HEK293 (cell line): ENCODE data around the gene TRAF2.

Experiments used
- GLI4 ChIP-seq: fragments of 450-650 bp; formaldehyde crosslinking; IDR thresholded peaks from 2 replicates; pipeline ENCODE4 v1.5.1; 2016; ENCODE audit warnings: missing biosample characterization, missing genetic modification characterization
- GLIS1 ChIP-seq: fragments of 450-650 bp; formaldehyde crosslinking; IDR thresholded peaks from 2 replicates; pipeline ENCODE4 v1.5.1; 2016; ENCODE audit warnings: missing biosample characterization, missing genetic modification characterization
- KLF9 ChIP-seq: fragments of 450-650 bp; formaldehyde crosslinking; IDR thresholded peaks from 2 replicates; pipeline ENCODE4 v1.5.1; 2016; ENCODE audit warnings: missing biosample characterization, missing genetic modification characterization, low read depth
- SCRT2 ChIP-seq: fragments of 450-650 bp; formaldehyde crosslinking; IDR thresholded peaks from 2 replicates; pipeline ENCODE4 v1.5.1; 2016; ENCODE audit warnings: missing biosample characterization, missing genetic modification characterization
- SP3 ChIP-seq: fragments of 450-650 bp; formaldehyde crosslinking; IDR thresholded peaks from 2 replicates; pipeline ENCODE4 v1.5.1; 2016; ENCODE audit warnings: missing biosample characterization, missing genetic modification characterization
- YY1 ChIP-seq: fragments of 450-650 bp; formaldehyde crosslinking; IDR thresholded peaks from 2 replicates; pipeline ENCODE4 v1.5.1; 2018; ENCODE audit warnings: missing biosample characterization, missing genetic modification characterization
- ZBTB48 ChIP-seq: fragments of 450-650 bp; formaldehyde crosslinking; IDR thresholded peaks from 2 replicates; pipeline ENCODE4 v1.5.1; 2016; ENCODE audit warnings: missing biosample characterization, missing genetic modification characterization
- ZBTB7A ChIP-seq: fragments of 450-650 bp; formaldehyde crosslinking; IDR thresholded peaks from 2 replicates; pipeline ENCODE4 v1.5.1; 2016; ENCODE audit warnings: low read depth, missing biosample characterization, missing genetic modification characterization
- ZFP69B ChIP-seq: fragments of 450-650 bp; formaldehyde crosslinking; IDR thresholded peaks from 2 replicates; pipeline ENCODE4 v1.5.1; 2016; ENCODE audit warnings: missing biosample characterization, missing genetic modification characterization
- ZNF114 ChIP-seq: fragments of 450-650 bp; formaldehyde crosslinking; IDR thresholded peaks from 2 replicates; pipeline ENCODE4 v1.5.0; 2017; ENCODE audit warnings: missing biosample characterization, missing genetic modification characterization
- ZNF138 ChIP-seq: fragments of 450-650 bp; formaldehyde crosslinking; IDR thresholded peaks from 2 replicates; pipeline ENCODE4 v1.5.1; 2016; ENCODE audit warnings: missing biosample characterization, missing genetic modification characterization, borderline replicate concordance
- ZNF140 ChIP-seq: fragments of 450-650 bp; formaldehyde crosslinking; IDR thresholded peaks from 2 replicates; pipeline ENCODE4 v1.5.1; 2016; ENCODE audit warnings: missing biosample characterization, missing genetic modification characterization
- ZNF175 ChIP-seq: fragments of 450-650 bp; formaldehyde crosslinking; IDR thresholded peaks from 2 replicates; pipeline ENCODE4 v1.5.1; 2016; ENCODE audit warnings: missing biosample characterization, missing genetic modification characterization
- ZNF221 ChIP-seq: fragments of 450-650 bp; formaldehyde crosslinking; IDR thresholded peaks from 2 replicates; pipeline ENCODE4 v1.5.1; 2017; ENCODE audit warnings: missing biosample characterization, missing genetic modification characterization, borderline replicate concordance
- ZNF248 ChIP-seq: fragments of 450-650 bp; formaldehyde crosslinking; IDR thresholded peaks from 2 replicates; pipeline ENCODE4 v1.5.1; 2017; ENCODE audit warnings: missing biosample characterization, missing genetic modification characterization
- ZNF266 ChIP-seq: fragments of 450-650 bp; formaldehyde crosslinking; IDR thresholded peaks from 2 replicates; pipeline ENCODE4 v1.5.1; 2016; ENCODE audit warnings: missing biosample characterization, missing genetic modification characterization, low read depth
- ZNF274 ChIP-seq, 2 experiments: fragments of 200-500 bp in 1 of 2; fragments of 450-650 bp in 1 of 2; sonication (Bioruptor generic) in 1 of 2; formaldehyde crosslinking in 1 of 2; IDR thresholded peaks; 2 replicates each; pipeline versions ENCODE4 v1.5.1 to v1.6.1; 2014 to 2016; ENCODE audit warnings: borderline replicate concordance in 1 of 2, inconsistent platforms in 1 of 2, low read length in 1 of 2, missing biosample characterization in 1 of 2, missing genetic modification characterization in 1 of 2
- ZNF350 ChIP-seq: fragments of 450-650 bp; formaldehyde crosslinking; IDR thresholded peaks from 2 replicates; pipeline ENCODE4 v1.5.0; 2017; ENCODE audit warnings: missing biosample characterization, mild to moderate bottlenecking, missing genetic modification characterization
- ZNF391 ChIP-seq: fragments of 450-650 bp; formaldehyde crosslinking; IDR thresholded peaks from 2 replicates; pipeline ENCODE4 v1.5.1; 2016; ENCODE audit warnings: low read depth, missing biosample characterization, missing genetic modification characterization, borderline replicate concordance
- ZNF404 ChIP-seq: fragments of 450-650 bp; formaldehyde crosslinking; IDR thresholded peaks from 2 replicates; pipeline ENCODE4 v1.5.1; 2017; ENCODE audit warnings: missing biosample characterization, missing genetic modification characterization
- ZNF423 ChIP-seq: fragments of 450-650 bp; formaldehyde crosslinking; IDR thresholded peaks from 2 replicates; pipeline ENCODE4 v1.5.1; 2016; ENCODE audit warnings: missing biosample characterization, missing genetic modification characterization
- ZNF549 ChIP-seq: fragments of 450-650 bp; IDR thresholded peaks from 2 replicates; pipeline ENCODE4 v1.5.1; 2018; ENCODE audit warnings: missing biosample characterization, missing genetic modification characterization, mild to moderate bottlenecking, inconsistent platforms, moderate library complexity
- ZNF610 ChIP-seq: fragments of 450-650 bp; formaldehyde crosslinking; IDR thresholded peaks from 2 replicates; pipeline ENCODE4 v1.5.1; 2016; ENCODE audit warnings: missing biosample characterization, missing genetic modification characterization, borderline replicate concordance
- ZNF621 ChIP-seq: fragments of 450-650 bp; formaldehyde crosslinking; IDR thresholded peaks from 2 replicates; pipeline ENCODE4 v1.5.1; 2017; ENCODE audit warnings: missing biosample characterization, missing genetic modification characterization
- ZNF624 ChIP-seq: fragments of 450-650 bp; formaldehyde crosslinking; IDR thresholded peaks from 2 replicates; pipeline ENCODE4 v1.5.1; 2017; ENCODE audit warnings: missing biosample characterization, missing genetic modification characterization
- ZNF664 ChIP-seq: fragments of 450-650 bp; formaldehyde crosslinking; IDR thresholded peaks from 2 replicates; pipeline ENCODE4 v1.5.1; 2016; ENCODE audit warnings: missing biosample characterization, missing genetic modification characterization
- ZNF830 ChIP-seq: fragments of 450-650 bp; IDR thresholded peaks from 2 replicates; pipeline ENCODE4 v1.5.0; 2018; ENCODE audit warnings: missing biosample characterization, missing genetic modification characterization, low read depth, mild to moderate bottlenecking, moderate library complexity
- TF ChIP-seq, protein P1 (sequence below): fragments of 450-650 bp; formaldehyde crosslinking; IDR thresholded peaks from 2 replicates; pipeline ENCODE4 v1.5.1; 2016; ENCODE audit warnings: missing biosample characterization, missing genetic modification characterization
- TF ChIP-seq, protein P2 (sequence below): fragments of 450-650 bp; formaldehyde crosslinking; IDR thresholded peaks from 2 replicates; pipeline ENCODE4 v1.5.1; 2017; ENCODE audit warnings: missing biosample characterization, missing genetic modification characterization
- TF ChIP-seq, protein P3 (sequence below): fragments of 450-650 bp; formaldehyde crosslinking; IDR thresholded peaks from 2 replicates; pipeline ENCODE4 v1.5.1; 2016; ENCODE audit warnings: missing biosample characterization, missing genetic modification characterization
- TF ChIP-seq, protein P4 (sequence below): fragments of 450-650 bp; formaldehyde crosslinking; IDR thresholded peaks from 2 replicates; pipeline ENCODE4 v1.5.1; 2016; ENCODE audit warnings: missing biosample characterization, missing genetic modification characterization
- TF ChIP-seq, protein P5 (sequence below): fragments of 450-650 bp; formaldehyde crosslinking; IDR thresholded peaks from 2 replicates; pipeline ENCODE4 v1.5.1; 2017; ENCODE audit warnings: missing biosample characterization, missing genetic modification characterization
- TF ChIP-seq, protein P6 (sequence below): fragments of 450-650 bp; formaldehyde crosslinking; IDR thresholded peaks from 2 replicates; pipeline ENCODE4 v1.5.1; 2017; ENCODE audit warnings: missing biosample characterization, missing genetic modification characterization

Gene TRAF2

DNA sequence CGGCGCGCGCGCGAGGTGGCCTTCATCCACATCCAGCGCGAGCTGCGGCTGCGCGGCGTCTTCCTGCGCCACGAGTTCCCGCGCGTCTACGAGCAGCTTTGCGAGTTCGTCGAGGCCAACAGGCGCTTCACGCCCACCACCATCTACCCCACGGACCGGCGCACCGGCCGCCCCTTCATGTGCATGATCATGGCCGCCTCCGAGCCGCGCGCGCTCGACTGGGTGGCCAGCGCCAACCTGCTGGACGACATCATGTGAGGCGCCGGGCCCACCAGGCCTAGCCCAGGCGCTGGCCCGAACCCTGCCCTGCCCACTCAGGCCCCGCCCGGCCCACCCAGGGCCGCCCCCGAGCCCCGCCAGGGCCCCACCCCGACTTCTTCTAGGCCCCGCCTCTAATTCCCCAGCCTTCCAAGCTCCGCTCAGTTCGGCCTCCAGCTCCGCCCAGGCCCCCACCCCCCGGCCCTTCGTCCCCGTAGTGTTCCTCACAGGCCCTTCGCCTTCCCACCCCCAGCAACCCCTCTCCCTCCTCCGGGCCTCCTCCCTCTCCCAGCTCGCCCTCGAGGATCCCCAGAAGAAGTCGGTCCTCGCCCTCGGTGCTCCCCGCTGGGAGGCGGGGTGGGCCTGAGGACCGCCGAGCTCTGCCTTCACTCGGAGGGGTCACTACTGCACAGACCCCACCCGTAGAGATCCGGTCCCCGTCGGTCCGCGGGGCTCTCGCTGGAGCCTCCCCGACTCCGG lies 39.1 kb upstream of the TRAF2 start (continued):
- TF ChIP-seq ZNF114 (tag by site-specific recombination) (no peak), ZBTB48 (tag by site-specific recombination) (no peak), GLI4 (tag by site-specific recombination) (no peak), ZNF621 (tag by site-specific recombination) (no peak), KLF9 (tag by site-specific recombination) (no peak), ZNF423 (tag by site-specific recombination) (no peak), ZBTB7A (no peak), YY1 (tag by site-specific recombination) (no peak), ZNF610 (tag by site-specific recombination) (no peak), ZNF274 (IDR thresholded peaks at IDR 0.05; ENCODE audit: low read length) (no peak), ZNF274 (tag by site-specific recombination; IDR thresholded peaks at IDR 0.05; ENCODE audit: borderline replicate concordance) (no peak), ZNF549 (tag by site-specific recombination) (no peak), ZNF248 (tag by site-specific recombination) (no peak), ZNF138 (no peak), ZNF664 (tag by site-specific recombination) (no peak), ZNF350 (tag by site-specific recombination) (no peak), SP3 (no peak), ZNF140 (no peak), SCRT2 (tag by site-specific recombination) (no peak), ZNF221 (tag by site-specific recombination) (no peak), ZNF266 (tag by site-specific recombination) (no peak), ZNF391 (tag by site-specific recombination) (no peak), ZFP69B (peak; percentile 24; the same call in 1 of the 2 replicates), ZNF175 (tag by site-specific recombination) (no peak), ZNF830 (tag by site-specific recombination) (no peak), ZNF624 (tag by site-specific recombination) (no peak), ZNF404 (tag by site-specific recombination) (no peak), GLIS1 (tag by site-specific recombination) (no peak)
- TF ChIP-seq, protein P1, sequence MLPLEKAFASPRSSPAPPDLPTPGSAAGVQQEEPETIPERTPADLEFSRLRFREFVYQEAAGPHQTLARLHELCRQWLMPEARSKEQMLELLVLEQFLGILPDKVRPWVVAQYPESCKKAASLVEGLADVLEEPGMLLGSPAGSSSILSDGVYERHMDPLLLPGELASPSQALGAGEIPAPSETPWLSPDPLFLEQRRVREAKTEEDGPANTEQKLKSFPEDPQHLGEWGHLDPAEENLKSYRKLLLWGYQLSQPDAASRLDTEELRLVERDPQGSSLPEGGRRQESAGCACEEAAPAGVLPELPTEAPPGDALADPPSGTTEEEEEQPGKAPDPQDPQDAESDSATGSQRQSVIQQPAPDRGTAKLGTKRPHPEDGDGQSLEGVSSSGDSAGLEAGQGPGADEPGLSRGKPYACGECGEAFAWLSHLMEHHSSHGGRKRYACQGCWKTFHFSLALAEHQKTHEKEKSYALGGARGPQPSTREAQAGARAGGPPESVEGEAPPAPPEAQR (tag by site-specific recombination), result no peak
- TF ChIP-seq, protein P2, sequence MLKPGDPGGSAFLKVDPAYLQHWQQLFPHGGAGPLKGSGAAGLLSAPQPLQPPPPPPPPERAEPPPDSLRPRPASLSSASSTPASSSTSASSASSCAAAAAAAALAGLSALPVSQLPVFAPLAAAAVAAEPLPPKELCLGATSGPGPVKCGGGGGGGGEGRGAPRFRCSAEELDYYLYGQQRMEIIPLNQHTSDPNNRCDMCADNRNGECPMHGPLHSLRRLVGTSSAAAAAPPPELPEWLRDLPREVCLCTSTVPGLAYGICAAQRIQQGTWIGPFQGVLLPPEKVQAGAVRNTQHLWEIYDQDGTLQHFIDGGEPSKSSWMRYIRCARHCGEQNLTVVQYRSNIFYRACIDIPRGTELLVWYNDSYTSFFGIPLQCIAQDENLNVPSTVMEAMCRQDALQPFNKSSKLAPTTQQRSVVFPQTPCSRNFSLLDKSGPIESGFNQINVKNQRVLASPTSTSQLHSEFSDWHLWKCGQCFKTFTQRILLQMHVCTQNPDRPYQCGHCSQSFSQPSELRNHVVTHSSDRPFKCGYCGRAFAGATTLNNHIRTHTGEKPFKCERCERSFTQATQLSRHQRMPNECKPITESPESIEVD (tag by site-specific recombination), result no peak
- TF ChIP-seq, protein P3, sequence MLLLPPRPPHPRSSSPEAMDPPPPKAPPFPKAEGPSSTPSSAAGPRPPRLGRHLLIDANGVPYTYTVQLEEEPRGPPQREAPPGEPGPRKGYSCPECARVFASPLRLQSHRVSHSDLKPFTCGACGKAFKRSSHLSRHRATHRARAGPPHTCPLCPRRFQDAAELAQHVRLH (tag by site-specific recombination), result no peak
- TF ChIP-seq, protein P4, sequence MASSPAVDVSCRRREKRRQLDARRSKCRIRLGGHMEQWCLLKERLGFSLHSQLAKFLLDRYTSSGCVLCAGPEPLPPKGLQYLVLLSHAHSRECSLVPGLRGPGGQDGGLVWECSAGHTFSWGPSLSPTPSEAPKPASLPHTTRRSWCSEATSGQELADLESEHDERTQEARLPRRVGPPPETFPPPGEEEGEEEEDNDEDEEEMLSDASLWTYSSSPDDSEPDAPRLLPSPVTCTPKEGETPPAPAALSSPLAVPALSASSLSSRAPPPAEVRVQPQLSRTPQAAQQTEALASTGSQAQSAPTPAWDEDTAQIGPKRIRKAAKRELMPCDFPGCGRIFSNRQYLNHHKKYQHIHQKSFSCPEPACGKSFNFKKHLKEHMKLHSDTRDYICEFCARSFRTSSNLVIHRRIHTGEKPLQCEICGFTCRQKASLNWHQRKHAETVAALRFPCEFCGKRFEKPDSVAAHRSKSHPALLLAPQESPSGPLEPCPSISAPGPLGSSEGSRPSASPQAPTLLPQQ (tag by site-specific recombination), result peak; percentile 71
- TF ChIP-seq, protein P5, sequence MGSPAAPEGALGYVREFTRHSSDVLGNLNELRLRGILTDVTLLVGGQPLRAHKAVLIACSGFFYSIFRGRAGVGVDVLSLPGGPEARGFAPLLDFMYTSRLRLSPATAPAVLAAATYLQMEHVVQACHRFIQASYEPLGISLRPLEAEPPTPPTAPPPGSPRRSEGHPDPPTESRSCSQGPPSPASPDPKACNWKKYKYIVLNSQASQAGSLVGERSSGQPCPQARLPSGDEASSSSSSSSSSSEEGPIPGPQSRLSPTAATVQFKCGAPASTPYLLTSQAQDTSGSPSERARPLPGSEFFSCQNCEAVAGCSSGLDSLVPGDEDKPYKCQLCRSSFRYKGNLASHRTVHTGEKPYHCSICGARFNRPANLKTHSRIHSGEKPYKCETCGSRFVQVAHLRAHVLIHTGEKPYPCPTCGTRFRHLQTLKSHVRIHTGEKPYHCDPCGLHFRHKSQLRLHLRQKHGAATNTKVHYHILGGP (tag by site-specific recombination), result no peak
- TF ChIP-seq, protein P6, sequence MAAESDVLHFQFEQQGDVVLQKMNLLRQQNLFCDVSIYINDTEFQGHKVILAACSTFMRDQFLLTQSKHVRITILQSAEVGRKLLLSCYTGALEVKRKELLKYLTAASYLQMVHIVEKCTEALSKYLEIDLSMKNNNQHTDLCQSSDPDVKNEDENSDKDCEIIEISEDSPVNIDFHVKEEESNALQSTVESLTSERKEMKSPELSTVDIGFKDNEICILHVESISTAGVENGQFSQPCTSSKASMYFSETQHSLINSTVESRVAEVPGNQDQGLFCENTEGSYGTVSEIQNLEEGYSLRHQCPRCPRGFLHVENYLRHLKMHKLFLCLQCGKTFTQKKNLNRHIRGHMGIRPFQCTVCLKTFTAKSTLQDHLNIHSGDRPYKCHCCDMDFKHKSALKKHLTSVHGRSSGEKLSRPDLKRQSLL (tag by site-specific recombination), result no peak
